GM12874 (cell line): Measurements from ENCODE around the gene WRAP73.

Experiments used
- TF ChIP-seq, protein P1 (sequence below): IDR thresholded peaks from 2 replicates; pipeline ENCODE4 v1.5.1; 2011; ENCODE audit warnings: low read depth, mild to moderate bottlenecking, control low read depth, low read length, moderate library complexity; ENCODE audit not compliant: insufficient read depth

Gene WRAP73

DNA sequence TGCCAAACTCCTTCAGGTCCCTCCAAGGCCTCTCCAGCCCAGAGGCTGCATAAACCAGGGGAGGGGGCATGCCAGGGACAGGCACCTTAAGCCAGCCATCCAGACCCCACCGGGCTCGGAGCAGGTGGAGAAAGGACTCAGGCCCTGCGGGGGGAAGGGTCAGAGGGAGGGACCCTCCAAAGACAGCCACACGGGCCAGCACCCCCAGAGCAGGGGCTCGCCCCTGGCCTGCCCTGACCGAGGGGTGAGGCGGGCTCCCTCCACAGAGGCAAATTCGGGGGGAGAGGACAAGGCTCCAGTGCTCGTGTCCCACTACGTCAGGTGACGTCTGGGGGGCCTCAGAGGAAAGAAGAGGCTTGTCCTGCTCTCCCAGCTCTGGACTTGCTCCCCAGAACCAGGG lies 46.7 kb downstream of the WRAP73 start:
- TF ChIP-seq, protein P1, sequence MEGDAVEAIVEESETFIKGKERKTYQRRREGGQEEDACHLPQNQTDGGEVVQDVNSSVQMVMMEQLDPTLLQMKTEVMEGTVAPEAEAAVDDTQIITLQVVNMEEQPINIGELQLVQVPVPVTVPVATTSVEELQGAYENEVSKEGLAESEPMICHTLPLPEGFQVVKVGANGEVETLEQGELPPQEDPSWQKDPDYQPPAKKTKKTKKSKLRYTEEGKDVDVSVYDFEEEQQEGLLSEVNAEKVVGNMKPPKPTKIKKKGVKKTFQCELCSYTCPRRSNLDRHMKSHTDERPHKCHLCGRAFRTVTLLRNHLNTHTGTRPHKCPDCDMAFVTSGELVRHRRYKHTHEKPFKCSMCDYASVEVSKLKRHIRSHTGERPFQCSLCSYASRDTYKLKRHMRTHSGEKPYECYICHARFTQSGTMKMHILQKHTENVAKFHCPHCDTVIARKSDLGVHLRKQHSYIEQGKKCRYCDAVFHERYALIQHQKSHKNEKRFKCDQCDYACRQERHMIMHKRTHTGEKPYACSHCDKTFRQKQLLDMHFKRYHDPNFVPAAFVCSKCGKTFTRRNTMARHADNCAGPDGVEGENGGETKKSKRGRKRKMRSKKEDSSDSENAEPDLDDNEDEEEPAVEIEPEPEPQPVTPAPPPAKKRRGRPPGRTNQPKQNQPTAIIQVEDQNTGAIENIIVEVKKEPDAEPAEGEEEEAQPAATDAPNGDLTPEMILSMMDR, result no peak

DNA sequence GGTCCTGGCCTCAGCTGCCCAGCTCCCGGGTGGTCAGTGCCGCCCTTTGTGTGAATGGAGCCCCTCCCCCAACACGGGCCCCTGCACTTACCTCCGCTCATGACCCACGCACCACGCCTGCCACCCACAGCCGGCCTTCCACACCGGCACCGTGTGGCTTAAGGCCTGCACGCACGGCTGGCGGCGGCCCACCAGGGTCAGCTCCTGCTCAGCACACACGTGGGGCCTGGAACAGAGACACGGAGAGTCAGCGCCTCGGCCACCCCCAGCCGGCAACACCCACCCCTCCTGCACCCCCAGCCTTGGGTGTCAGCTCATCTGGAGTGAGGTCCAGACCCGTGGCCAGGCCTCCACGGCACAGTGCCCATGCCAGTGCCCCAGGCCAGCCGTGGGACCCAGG lies 47.5 kb downstream of the WRAP73 start:
- TF ChIP-seq, protein P1, result no peak

DNA sequence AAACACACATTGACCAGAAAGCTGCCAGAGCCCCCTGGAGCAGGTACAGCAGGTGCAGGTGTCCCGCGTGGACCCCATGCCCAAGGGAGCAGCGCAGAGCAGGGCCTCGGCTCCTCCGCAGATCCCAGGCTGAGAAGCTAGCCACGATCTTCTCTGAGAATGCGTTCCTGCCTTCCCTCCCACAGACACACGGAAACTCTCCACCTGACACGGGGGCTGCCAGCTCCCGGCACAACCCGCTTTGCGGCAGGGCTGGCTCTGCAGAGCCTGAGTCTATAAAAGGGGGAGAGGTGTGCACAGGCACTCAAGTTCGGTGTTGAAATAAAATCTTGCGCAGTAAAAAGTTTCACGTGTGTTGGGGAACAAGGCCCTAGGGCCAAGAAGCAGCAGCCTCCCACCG lies 48.2 kb downstream of the WRAP73 start:
- TF ChIP-seq, protein P1, result no peak

DNA sequence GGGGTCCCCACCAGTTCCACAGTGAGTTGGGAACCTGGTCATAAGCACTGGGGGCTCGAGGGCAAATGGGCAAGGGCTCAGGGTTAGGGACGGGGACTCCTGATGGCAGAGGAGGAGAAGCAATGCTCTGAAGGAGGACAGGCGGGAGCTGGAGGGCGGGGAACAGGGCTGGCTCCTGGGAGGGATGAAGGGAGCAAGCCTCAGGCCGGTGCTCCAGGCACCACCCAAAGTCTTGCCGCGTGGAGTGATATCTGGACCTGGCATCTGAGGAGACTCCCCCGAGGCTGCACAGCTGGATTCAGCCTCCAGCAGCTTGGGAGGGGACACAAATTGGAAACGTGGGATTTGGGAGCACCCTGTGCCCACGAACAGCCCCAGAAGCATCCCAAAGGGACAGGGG lies 49.5 kb downstream of the WRAP73 start:
- TF ChIP-seq, protein P1, result no peak

DNA sequence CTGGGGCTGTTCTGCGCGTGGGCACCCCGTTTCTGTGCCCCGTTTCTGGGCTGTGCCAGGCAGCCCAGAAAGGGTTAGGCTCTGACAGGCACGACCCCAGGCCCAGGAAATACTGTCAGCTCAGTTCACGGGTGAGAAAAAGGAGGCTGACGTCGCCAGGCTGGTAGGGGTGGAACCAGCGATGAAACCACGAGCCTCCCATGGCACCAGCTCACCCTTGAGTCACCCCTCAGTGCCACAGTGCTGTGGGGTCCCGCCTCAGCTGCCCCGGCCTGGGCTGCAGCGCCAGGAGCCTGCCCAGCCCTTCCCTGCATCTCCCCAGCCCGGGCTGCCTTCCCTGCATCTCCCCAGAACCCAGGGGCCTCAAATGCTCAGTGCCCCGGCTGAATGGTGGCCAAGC lies 50.1 kb downstream of the WRAP73 start:
- TF ChIP-seq, protein P1, result no peak

DNA sequence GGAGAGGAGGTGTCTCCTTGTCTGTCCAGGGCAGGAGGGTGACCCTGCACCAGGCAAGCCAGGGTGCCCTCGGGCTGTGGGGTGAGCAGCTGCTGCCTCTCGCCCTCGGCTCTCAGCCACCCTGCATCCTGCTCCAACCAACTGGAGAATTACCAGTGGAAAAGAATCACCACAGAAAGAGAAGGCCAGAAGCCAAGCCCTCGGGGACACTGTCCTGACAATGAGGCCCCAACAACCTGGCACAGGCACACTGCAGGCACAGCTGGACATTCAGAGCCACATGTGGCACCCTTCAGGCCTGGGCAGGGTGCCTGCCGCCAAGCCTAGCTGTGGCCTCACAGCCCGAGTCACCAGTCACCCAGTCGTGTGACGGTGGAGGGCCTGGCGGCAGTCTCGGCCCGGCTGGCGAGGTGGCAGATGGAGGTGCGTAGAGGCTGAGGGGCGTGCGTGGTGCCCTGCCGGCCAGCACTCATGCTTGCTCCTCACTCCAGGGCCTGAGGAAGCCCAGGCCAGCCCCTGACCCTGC lies 50.6 kb downstream of the WRAP73 start:
- TF ChIP-seq, protein P1, result no peak

DNA sequence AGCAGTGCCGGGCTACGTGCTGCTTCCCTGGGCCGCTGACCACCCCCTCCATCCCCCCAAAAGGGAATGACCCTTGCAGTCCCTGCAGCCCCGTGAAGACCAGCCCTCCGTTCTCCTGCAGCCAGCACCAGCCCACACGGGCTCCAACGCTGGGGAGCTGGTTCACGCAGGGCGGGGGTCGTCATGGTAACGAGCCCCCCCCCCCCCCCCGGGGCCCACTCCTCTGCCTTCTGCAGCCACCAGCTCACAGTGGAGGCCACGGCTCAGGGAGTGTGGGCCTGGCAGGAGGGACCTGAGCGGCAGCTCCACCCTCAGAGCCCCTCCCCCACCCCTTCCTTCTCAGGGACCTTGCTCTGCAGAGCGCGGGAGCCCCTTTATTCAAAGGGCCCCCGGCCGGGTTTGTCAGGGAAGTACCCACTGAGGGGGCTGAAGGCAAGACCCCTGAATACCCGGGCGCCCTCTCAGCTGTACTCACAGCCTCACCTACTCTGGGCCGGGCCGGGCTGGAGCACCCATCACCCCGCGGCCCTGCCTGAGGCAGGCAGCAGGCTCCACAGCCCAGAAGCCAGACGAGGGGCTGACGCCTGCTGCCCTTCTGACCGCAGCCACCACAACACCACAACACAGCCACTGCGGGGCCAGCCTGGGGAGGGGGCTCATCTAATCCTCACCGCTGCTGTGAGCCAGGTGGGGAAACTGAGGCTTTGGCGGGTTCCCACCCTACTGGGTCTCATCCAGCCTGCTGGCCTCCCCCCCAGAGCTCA lies 51.2 kb downstream of the WRAP73 start:
- TF ChIP-seq, protein P1, result no peak
